Natural killer cell (primary cell): ENCODE measurements around the gene ARHGAP26. TPM values are rescaled to one million over a fixed set of nuclear protein-coding genes. Genes with fewer than 3 reads are reported as not detected.

Experiments
- ATAC-seq, 3 donors: fragments of 150-1000 bp in 2 of 3; fragments of 200-7000 bp in 1 of 3; cut with Tn5 transposase; 1 replicate in 1 of 3; 2 replicates in 2 of 3; pipeline ENCODE4 v1.10.0; 2021; ENCODE audit warnings: mild to moderate bottlenecking in 2 of 3, moderate library complexity in 2 of 3
- DNase-seq, 2 donors: peaks; one replicate each; pipeline versions ENCODE4 v3.0.0 to v3.0.0-alpha.2; 2013 to 2021; ENCODE audit warnings: mixed read lengths in 1 of 2
- H3K27ac ChIP-seq: one replicate; pipeline ENCODE4 v1.5.1; 2013; ENCODE audit warnings: mild to moderate bottlenecking, low read length
- H3K27me3 ChIP-seq: one replicate; pipeline ENCODE4 v1.6.1; 2013; ENCODE audit warnings: low read length; ENCODE audit not compliant: control insufficient read depth, insufficient read depth
- H3K36me3 ChIP-seq: one replicate; pipeline ENCODE4 v1.6.1; 2013; ENCODE audit warnings: low read length; ENCODE audit not compliant: control insufficient read depth, insufficient read depth
- H3K4me1 ChIP-seq: one replicate; pipeline ENCODE4 v1.6.1; 2013; ENCODE audit warnings: low read length; ENCODE audit not compliant: control insufficient read depth, insufficient read depth
- H3K4me3 ChIP-seq: one replicate; pipeline ENCODE4 v1.5.1; 2013; ENCODE audit warnings: low read length
- H3K9me3 ChIP-seq: one replicate; pipeline ENCODE4 v1.6.1; 2013; ENCODE audit warnings: low read length; ENCODE audit not compliant: control insufficient read depth, insufficient read depth
- H3K27ac Mint-ChIP-seq, 2 donors: one replicate each; pipeline ENCODE4 v1.8.0; 2022; ENCODE audit warnings: mild to moderate bottlenecking in 2 of 2, mixed read lengths in 2 of 2, moderate library complexity in 1 of 2
- H3K27me3 Mint-ChIP-seq, 2 donors: one replicate each; pipeline ENCODE4 v1.8.0; 2022; ENCODE audit warnings: low read depth in 2 of 2, mixed read lengths in 2 of 2
- H3K36me3 Mint-ChIP-seq: one replicate; pipeline ENCODE4 v1.8.0; 2022; ENCODE audit warnings: mixed read lengths
- H3K4me1 Mint-ChIP-seq, 2 donors: one replicate each; pipeline ENCODE4 v1.8.0; 2022; ENCODE audit warnings: mixed read lengths in 2 of 2
- H3K4me3 Mint-ChIP-seq: one replicate; pipeline ENCODE4 v1.8.0; 2022; ENCODE audit warnings: mild to moderate bottlenecking, moderate library complexity, mixed read lengths
- H3K9me3 Mint-ChIP-seq, 2 donors: one replicate each; pipeline ENCODE4 v1.8.0; 2022; ENCODE audit warnings: mixed read lengths in 2 of 2
- WGBS: methylation state at CpG from one replicate; pipeline ENCODE4 v1.1.7; 2013; ENCODE audit warnings: missing lambda C conversion rate; ENCODE audit not compliant: insufficient coverage; 5-methylcytosine and 5-hydroxymethylcytosine counted together
- intact Hi-C: fragments of 100-400 bp; cut with micrococcal nuclease; formaldehyde crosslinking; loops from one replicate; pipeline ENCODE4 v1.14.2; 2022
- total RNA-seq, 4 donors: library from RNA; stranded (reverse); fragments of 120-200 nt in 1 of 4; gene quantifications; one replicate each; pipeline versions ENCODE4 v1.2.3 to v1.2.4, GENCODE V29; 2013 to 2022
- TF ChIP-seq, protein P1 (sequence below): fragments of 200-600 bp; IDR thresholded peaks from one replicate; pipeline ENCODE4 v1.8.0; 2022; ENCODE audit warnings: antibody characterized with exemption

The ARHGAP26 gene
- total RNA-seq, 3 donors from 2014 or later (not counting 1 experiment from before 2014, with no cell fraction given) = 153 to 159 (median 158) TPM

DNA sequence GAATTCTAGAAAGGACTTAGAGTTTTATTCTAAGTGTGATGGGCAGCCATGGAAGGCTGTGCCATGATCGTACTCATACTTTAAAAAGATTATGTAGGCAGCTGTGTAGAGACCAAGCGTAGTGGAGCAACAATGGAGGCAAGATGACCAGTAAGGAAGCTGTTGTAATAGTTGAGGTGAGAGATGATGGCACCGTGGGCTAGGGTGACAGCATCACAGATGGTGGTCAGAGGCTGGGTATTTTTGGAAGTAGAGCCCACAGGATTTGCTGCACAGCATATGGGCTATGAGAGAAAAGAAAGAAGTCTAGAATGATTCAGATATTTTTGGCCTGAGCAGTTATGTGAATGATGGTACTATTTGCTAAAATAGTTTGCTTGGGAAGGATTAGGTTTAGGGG is 7.7 kb downstream of the ARHGAP26 start:
- intact Hi-C loops = no loop called here
- Mint-ChIP-seq H3K36me3 (no peaks in the 10 kb centered on the region), H3K4me1 (peaks cover 91% of the 10 kb centered on the region in 2 donors), H3K4me3 (peak overlapping the region; percentile 0), H3K27ac (peak overlapping the region; percentile 28 to 64), H3K9me3 (no peaks in the 10 kb centered on the region), H3K27me3 (no peaks in the 10 kb centered on the region)
- Histone ChIP-seq H3K36me3 (no peaks in the 10 kb centered on the region), H3K27ac (no peak overlapping the region), H3K4me1 (peaks cover 41% of the 10 kb centered on the region), H3K9me3 (no peaks in the 10 kb centered on the region), H3K4me3 (no peak overlapping the region), H3K27me3 (no peaks in the 10 kb centered on the region)
- TF ChIP-seq, protein P1, sequence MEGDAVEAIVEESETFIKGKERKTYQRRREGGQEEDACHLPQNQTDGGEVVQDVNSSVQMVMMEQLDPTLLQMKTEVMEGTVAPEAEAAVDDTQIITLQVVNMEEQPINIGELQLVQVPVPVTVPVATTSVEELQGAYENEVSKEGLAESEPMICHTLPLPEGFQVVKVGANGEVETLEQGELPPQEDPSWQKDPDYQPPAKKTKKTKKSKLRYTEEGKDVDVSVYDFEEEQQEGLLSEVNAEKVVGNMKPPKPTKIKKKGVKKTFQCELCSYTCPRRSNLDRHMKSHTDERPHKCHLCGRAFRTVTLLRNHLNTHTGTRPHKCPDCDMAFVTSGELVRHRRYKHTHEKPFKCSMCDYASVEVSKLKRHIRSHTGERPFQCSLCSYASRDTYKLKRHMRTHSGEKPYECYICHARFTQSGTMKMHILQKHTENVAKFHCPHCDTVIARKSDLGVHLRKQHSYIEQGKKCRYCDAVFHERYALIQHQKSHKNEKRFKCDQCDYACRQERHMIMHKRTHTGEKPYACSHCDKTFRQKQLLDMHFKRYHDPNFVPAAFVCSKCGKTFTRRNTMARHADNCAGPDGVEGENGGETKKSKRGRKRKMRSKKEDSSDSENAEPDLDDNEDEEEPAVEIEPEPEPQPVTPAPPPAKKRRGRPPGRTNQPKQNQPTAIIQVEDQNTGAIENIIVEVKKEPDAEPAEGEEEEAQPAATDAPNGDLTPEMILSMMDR = no peak
- no peak for DNase-seq
- ATAC-seq = peak; percentile 24 to 64 (median 26)
- WGBS = 69% methylated on average over 3 of the region's 3 CpGs

DNA sequence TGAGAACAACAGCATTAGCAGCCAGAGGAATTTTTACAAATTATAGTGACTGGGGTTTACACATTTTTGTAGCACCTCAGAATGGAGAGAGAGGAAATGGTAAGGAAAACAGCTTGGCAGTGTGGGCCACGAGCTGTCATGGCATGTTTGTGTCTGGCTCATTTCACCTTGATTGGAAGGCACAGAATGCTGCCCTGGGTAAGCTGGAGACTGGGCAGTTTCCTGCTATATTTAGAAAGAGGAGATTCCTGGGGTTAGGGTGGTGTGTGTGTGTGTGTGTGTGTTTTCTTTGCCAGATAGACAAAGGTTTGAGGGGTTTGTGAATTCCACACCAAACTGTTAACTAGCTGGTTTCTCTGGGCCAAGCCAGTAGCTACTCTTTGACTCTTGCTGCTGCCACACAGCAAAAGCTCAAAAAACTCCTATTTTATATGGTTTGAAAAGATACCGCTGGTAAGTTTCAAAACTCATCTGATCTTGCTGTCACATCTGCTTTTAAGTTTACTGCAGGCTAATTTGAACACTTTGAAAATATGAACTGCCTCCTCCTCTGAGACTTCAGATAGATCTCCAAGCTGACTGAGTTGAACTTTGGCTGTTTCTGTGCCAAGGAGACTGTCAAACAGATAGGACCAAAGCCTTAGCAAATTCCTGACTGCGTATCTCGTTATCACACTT is 9.1 kb downstream of the ARHGAP26 start:
- Mint-ChIP-seq H3K4me1 (peaks cover 91 to 93% of the 10 kb centered on the region in 2 donors), H3K9me3 (no peaks in the 10 kb centered on the region), H3K27ac (peak overlapping the region; percentile 64 to 68), H3K36me3 (no peaks in the 10 kb centered on the region), H3K27me3 (no peaks in the 10 kb centered on the region), H3K4me3 (peak overlapping the region; percentile 41)
- H3K9me3 ChIP-seq = no peaks in the 10 kb centered on the region
- 70% methylated on average over 4 of the region's 4 CpGs for WGBS
- ATAC-seq (peak in 1 of 3 donors; percentile 10), DNase-seq (peak in 1 of 2 donors; percentile 22)
- no peak overlapping the region for H3K4me3 ChIP-seq
- H3K36me3 ChIP-seq = no peaks in the 10 kb centered on the region
- H3K27me3 ChIP-seq = no peaks in the 10 kb centered on the region
- TF ChIP-seq, protein P1 = no peak
- peak overlapping the region; percentile 23 for H3K27ac ChIP-seq
- peaks cover 56% of the 10 kb centered on the region for H3K4me1 ChIP-seq
- intact Hi-C loops = no loop called here

DNA sequence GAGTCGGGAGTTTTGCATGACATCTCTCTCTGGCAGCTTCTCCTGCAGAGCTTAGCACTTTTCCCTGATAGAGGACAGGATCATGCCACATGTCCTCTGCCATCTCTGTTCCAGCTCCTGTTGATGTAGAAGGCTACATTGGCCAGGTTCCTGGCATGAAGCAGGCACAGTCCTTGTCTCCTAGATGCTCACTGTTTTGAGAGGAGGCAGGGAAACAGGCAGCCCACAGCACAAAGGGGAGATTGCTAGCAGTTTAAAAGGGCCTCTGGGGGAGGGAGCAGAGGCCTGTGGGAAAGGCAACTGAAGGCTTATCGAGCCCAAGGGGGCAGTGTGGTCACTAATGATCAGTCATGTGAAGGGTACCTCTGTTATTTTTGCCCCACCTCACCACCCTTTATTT is 10.7 kb downstream of the ARHGAP26 start:
- Histone ChIP-seq H3K36me3 (no peaks in the 10 kb centered on the region), H3K9me3 (no peaks in the 10 kb centered on the region), H3K27me3 (no peaks in the 10 kb centered on the region), H3K4me3 (no peak overlapping the region), H3K27ac (no peak overlapping the region), H3K4me1 (peaks cover 71% of the 10 kb centered on the region)
- intact Hi-C loops = no loop called here
- Mint-ChIP-seq H3K4me1 (peaks cover 94 to 96% of the 10 kb centered on the region in 2 donors), H3K9me3 (no peaks in the 10 kb centered on the region), H3K27me3 (no peaks in the 10 kb centered on the region), H3K36me3 (no peaks in the 10 kb centered on the region), H3K27ac (no peak overlapping the region), H3K4me3 (no peak overlapping the region)
- ATAC-seq (no peak), DNase-seq (no peak)
- 63% methylated on average over 2 of the region's 2 CpGs for WGBS
- TF ChIP-seq, protein P1 = no peak
